ENCODE data around the gene KCNQ1.

The KCNQ1 gene

DNA sequence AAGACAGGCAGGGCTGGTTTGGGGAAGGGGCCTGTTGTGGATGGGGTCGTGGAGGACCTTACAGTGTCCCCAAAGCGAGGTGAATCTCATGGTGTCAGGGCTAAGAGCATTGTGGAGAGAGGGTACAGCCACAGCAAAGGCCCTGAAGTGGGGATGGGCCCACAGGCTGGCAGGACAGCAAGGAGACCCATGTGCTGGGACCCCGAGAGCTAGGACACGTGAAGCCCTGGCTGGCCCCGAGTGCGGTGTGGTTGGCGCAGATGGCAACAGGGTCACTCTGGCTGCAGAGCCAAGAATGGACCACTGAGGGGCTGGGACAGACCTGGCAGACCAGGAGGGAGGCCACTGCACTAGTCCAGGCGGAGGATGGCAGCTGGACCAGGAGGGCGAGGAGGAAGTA lies 285.0 kb downstream of the KCNQ1 start:
- H3K4me1 ChIP-seq (ENCODE audit: control insufficient read depth, insufficient read depth, low read length, poor library complexity, severe bottlenecking), result peaks cover 40% of the 10 kb centered on the region
- H3K9me3 ChIP-seq (ENCODE audit: control insufficient read depth, low read length), result peaks cover 3% of the 10 kb centered on the region
- WGBS, 2 experiments (ENCODE audit: insufficient coverage in 2 of 2), result 97% methylated on average over 9 of the region's 9 CpGs
- H3K36me3 ChIP-seq (ENCODE audit: control insufficient read depth, insufficient read depth, low read length), result no peaks in the 10 kb centered on the region
- no peak overlapping the region for H3K27ac ChIP-seq (ENCODE audit: low read depth, low read length, severe bottlenecking)
- H3K4me3 ChIP-seq (ENCODE audit: extremely low read depth, insufficient read depth, low read length, poor library complexity, severe bottlenecking), result no peak overlapping the region

GRCh38 chr11:2730272-2731129 lies 285.7 kb downstream of the KCNQ1 start:
- no peak overlapping the region for H3K27ac ChIP-seq (ENCODE audit: low read depth, low read length, severe bottlenecking)
- H3K36me3 ChIP-seq (ENCODE audit: control insufficient read depth, insufficient read depth, low read length), result no peaks in the 10 kb centered on the region
- WGBS, 2 experiments (ENCODE audit: insufficient coverage in 2 of 2), result 94 to 96% methylated on average over 11 of the region's 16 CpGs
- H3K4me1 ChIP-seq (ENCODE audit: control insufficient read depth, insufficient read depth, low read length, poor library complexity, severe bottlenecking), result peaks cover 40% of the 10 kb centered on the region
- no peak overlapping the region for H3K4me3 ChIP-seq (ENCODE audit: extremely low read depth, insufficient read depth, low read length, poor library complexity, severe bottlenecking)
- H3K9me3 ChIP-seq (ENCODE audit: control insufficient read depth, low read length), result peaks cover 3% of the 10 kb centered on the region

- peaks cover 37% of the 10 kb centered on the region for H3K4me1 ChIP-seq (ENCODE audit: control insufficient read depth, insufficient read depth, low read length, poor library complexity, severe bottlenecking)
- H3K9me3 ChIP-seq (ENCODE audit: control insufficient read depth, low read length), result peaks cover 3% of the 10 kb centered on the region
- no peak overlapping the region for H3K27ac ChIP-seq (ENCODE audit: low read depth, low read length, severe bottlenecking)
- H3K4me3 ChIP-seq (ENCODE audit: extremely low read depth, insufficient read depth, low read length, poor library complexity, severe bottlenecking), result no peak overlapping the region
- no peaks in the 10 kb centered on the region for H3K36me3 ChIP-seq (ENCODE audit: control insufficient read depth, insufficient read depth, low read length)
- whole genome bisulfite sequencing, 2 experiments (ENCODE audit: insufficient coverage in 2 of 2), result 88% methylated on average over 24 of the region's 28 CpGs
Measured at GRCh38 chr11:2731130-2732125, 286.6 kb downstream of the KCNQ1 start.

DNA sequence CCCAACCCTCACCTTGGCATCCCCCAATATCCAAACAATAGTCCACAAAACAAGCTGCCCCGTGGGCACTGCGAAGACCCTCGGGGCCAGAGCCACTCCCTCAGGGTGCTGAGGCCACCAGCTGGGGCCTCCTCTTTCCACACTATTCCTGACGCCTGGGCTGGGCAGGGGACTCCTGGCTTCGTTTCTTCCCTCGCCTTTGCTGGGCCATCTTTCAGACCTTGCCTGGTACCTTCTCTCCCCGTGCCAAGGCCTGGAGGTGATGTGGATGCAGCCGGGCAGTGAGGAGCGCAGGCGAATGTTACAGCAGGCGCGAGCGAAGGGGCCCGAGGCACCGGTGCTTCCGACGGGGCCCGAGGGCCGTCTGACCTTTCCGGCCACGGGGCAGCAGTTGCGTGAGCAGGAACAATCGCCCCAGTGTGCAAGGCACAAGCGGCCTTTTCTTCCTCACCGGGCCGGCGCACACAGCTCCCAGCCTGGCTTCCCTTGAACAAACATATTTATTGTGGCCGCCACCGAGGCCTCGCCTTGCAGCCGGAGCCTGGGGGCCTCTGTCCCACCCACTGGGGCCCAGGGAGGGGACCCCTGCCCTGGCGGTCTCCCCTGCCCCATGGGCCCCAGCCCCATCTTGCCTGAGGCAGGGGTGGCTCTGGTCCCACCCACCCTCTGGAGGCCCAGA lies 287.6 kb downstream of the KCNQ1 start:
- Histone ChIP-seq H3K4me1 (ENCODE audit: control insufficient read depth, insufficient read depth, low read length, poor library complexity, severe bottlenecking) (peaks cover 37% of the 10 kb centered on the region), H3K9me3 (ENCODE audit: control insufficient read depth, low read length) (no peaks in the 10 kb centered on the region), H3K27ac (ENCODE audit: low read depth, low read length, severe bottlenecking) (no peak overlapping the region), H3K36me3 (ENCODE audit: control insufficient read depth, insufficient read depth, low read length) (no peaks in the 10 kb centered on the region), H3K4me3 (ENCODE audit: extremely low read depth, insufficient read depth, low read length, poor library complexity, severe bottlenecking) (no peak overlapping the region)
- WGBS, 2 experiments (ENCODE audit: insufficient coverage in 2 of 2), result 92 to 96% methylated on average over 30 to 31 of the region's 32 CpGs

DNA sequence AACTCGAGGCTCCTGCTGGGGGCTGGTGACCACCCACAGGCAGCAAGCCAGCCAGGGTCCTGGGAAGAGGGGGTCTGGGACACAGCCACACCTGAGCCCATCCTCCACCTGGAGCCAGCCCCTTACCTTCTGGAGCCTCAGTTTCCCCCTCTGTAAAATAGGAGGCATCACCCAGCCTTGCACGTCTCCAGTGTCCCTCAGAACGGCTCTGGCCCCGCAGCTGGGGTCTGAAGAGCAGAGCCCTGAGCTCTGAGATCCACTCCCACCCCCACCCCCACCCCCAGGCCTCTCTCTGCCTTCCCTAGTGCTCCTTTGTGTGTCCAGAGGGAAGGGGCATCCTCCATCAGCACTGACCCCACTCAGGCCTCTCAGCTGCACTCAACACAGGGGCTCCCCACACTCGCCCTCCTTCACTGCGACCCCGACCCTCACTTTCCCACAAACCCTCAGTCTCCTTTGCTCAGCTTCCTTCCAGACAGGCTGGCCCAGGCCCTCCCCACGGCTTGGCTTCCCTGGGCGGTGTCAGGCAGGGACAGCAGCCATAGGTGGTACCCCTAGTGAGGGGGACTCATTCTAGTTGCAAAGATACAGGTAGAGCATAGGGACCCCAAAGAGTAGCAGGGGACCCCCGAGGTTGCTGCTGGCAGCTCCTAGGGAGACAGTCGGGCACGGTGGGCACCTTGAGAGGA lies 288.3 kb downstream of the KCNQ1 start:
- H3K4me1 ChIP-seq (ENCODE audit: control insufficient read depth, insufficient read depth, low read length, poor library complexity, severe bottlenecking), result peaks cover 33% of the 10 kb centered on the region
- 88 to 92% methylated on average over 9 to 11 of the region's 12 CpGs for WGBS, 2 experiments (ENCODE audit: insufficient coverage in 2 of 2)
- H3K36me3 ChIP-seq (ENCODE audit: control insufficient read depth, insufficient read depth, low read length), result no peaks in the 10 kb centered on the region
- no peak overlapping the region for H3K4me3 ChIP-seq (ENCODE audit: extremely low read depth, insufficient read depth, low read length, poor library complexity, severe bottlenecking)
- no peak overlapping the region for H3K27ac ChIP-seq (ENCODE audit: low read depth, low read length, severe bottlenecking)
- H3K9me3 ChIP-seq (ENCODE audit: control insufficient read depth, low read length), result no peaks in the 10 kb centered on the region

DNA sequence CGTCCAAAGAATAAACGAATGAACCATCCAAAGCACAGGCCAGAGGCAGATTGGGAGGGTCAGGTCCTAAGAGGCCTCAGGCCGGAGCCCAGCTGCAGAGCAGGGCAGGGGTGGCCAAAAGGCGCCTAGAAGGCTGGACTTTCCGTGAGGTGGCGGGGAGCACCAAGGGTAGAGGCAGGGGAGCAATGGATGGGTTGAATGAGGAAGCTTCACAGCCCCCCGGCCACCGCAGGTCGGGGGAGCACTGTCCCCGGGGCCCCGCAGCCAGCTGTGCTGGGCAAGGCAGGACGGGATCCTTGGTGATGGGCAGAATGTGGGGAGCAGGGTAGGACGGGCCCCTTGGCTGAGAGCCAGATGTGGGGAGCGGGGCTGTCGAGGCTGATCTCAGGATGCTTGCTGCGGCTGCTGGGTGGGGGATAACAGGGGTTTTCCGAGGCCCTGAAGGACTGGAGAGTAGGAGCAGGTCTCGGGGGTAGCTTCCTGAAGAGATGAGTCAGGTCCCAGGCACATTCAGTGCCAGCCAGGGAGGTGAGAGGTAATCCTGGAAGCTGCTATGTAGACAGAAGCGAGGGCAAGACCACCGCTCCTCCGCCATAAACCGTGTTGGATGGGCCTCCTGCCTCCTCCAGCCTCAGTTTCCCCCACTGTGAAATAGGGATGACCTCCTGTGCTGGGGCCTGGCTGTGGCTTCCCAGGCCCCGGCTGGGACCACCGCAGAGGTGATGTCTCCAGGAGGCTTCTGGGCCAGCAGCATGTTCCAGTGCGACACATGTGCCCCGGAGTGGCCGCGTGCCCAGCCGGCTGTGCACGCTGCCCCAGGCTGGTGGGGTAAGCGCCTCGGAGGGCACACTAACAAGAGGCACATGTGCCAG lies 289.6 kb downstream of the KCNQ1 start:
- no peak overlapping the region for H3K27ac ChIP-seq (ENCODE audit: low read depth, low read length, severe bottlenecking)
- WGBS, 2 experiments (ENCODE audit: insufficient coverage in 2 of 2), result 93 to 94% methylated on average over 31 of the region's 32 CpGs
- H3K4me3 ChIP-seq (ENCODE audit: extremely low read depth, insufficient read depth, low read length, poor library complexity, severe bottlenecking), result no peak overlapping the region

DNA sequence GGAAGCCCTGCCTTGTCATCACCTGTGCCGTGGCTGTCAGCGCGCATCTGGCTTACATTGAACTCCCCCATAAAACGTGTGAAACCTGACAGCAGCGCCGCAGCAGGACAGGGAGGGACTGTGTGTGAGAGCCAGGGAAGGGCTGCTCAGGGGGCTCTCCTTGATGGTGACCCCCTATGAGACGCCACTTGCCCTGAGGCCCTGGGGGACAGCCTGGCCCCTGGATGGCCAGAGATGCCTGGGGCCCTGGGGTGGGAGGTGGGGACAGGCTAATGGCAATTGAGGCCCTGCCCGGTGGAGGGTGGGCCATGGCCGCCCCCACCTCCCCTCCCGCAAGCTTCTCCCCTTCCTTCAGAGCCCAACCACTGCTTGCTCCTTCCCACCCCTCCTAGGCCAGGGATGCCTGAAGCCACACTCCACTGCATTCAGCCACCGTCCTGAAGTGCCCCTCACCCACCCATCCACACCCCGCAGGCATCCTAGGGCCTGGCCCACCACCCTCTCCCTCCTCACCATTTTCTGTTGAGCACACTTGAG lies 290.3 kb downstream of the KCNQ1 start:
- WGBS, 2 experiments (ENCODE audit: insufficient coverage in 2 of 2), result 82 to 92% methylated on average over 8 to 9 of the region's 12 CpGs

More for the DNA sequence above, 289.6 kb downstream of the KCNQ1 start:
- no peaks in the 10 kb centered on the region for H3K36me3 ChIP-seq (ENCODE audit: control insufficient read depth, insufficient read depth, low read length)
- H3K9me3 ChIP-seq (ENCODE audit: control insufficient read depth, low read length), result no peaks in the 10 kb centered on the region
- H3K4me1 ChIP-seq (ENCODE audit: control insufficient read depth, insufficient read depth, low read length, poor library complexity, severe bottlenecking), result peaks cover 22% of the 10 kb centered on the region

DNA sequence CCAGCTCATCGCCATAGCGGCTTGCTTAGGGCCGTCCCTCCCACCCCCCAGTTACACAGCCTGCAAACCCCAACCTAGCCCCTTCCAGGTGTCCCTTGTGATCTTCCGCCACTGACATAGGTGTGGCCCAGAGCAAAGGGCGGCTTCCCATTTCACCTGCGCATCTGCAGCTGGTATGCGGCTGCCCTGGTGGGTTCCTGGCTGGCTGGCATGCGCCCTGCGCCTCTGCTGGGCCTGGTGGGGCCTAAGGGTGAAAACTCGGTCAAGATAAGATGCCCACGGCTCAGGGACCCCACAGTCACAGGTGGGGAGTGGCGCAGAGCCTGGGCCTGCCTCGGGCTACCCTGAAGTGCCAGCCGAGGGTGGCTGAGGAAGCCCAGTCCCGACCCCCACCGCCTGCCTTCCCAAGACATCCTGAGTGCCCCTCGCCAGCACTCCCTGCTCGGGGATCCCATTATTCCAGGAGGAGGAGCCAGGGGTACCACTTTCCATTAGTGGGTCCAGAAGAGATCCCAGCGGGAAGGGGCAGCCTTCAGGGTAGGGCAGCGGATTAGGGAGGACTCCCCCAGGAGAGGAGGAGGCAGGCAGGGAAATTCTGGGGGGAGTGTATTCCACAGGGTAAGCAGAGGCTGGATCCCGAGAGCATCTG lies 291.9 kb downstream of the KCNQ1 start:
- Histone ChIP-seq H3K4me3 (ENCODE audit: extremely low read depth, insufficient read depth, low read length, poor library complexity, severe bottlenecking) (no peak overlapping the region), H3K9me3 (ENCODE audit: control insufficient read depth, low read length) (no peaks in the 10 kb centered on the region), H3K27ac (ENCODE audit: low read depth, low read length, severe bottlenecking) (no peak overlapping the region), H3K36me3 (ENCODE audit: control insufficient read depth, insufficient read depth, low read length) (no peaks in the 10 kb centered on the region), H3K4me1 (ENCODE audit: control insufficient read depth, insufficient read depth, low read length, poor library complexity, severe bottlenecking) (peaks cover 24% of the 10 kb centered on the region)
- WGBS, 2 experiments (ENCODE audit: insufficient coverage in 2 of 2), result 92 to 95% methylated on average over 20 of the region's 21 CpGs

More for the DNA sequence above, 290.3 kb downstream of the KCNQ1 start:
- peaks cover 22% of the 10 kb centered on the region for H3K4me1 ChIP-seq (ENCODE audit: control insufficient read depth, insufficient read depth, low read length, poor library complexity, severe bottlenecking)
- H3K36me3 ChIP-seq (ENCODE audit: control insufficient read depth, insufficient read depth, low read length), result no peaks in the 10 kb centered on the region
- H3K4me3 ChIP-seq (ENCODE audit: extremely low read depth, insufficient read depth, low read length, poor library complexity, severe bottlenecking), result no peak overlapping the region
- no peak overlapping the region for H3K27ac ChIP-seq (ENCODE audit: low read depth, low read length, severe bottlenecking)
- no peaks in the 10 kb centered on the region for H3K9me3 ChIP-seq (ENCODE audit: control insufficient read depth, low read length)

GRCh38 chr11:2737226-2737590 lies 292.4 kb downstream of the KCNQ1 start:
- Histone ChIP-seq H3K4me3 (ENCODE audit: extremely low read depth, insufficient read depth, low read length, poor library complexity, severe bottlenecking) (no peak overlapping the region), H3K27ac (ENCODE audit: low read depth, low read length, severe bottlenecking) (no peak overlapping the region), H3K36me3 (ENCODE audit: control insufficient read depth, insufficient read depth, low read length) (no peaks in the 10 kb centered on the region), H3K9me3 (ENCODE audit: control insufficient read depth, low read length) (no peaks in the 10 kb centered on the region), H3K4me1 (ENCODE audit: control insufficient read depth, insufficient read depth, low read length, poor library complexity, severe bottlenecking) (peaks cover 25% of the 10 kb centered on the region)
- WGBS, 2 experiments (ENCODE audit: insufficient coverage in 2 of 2), result 96% methylated on average over 4 of the region's 7 CpGs

Data from mesodermal cell (in vitro differentiated cells).